PC-9 (cell line): ENCODE results near the gene AFF2.

Source experiments
- CTCF ChIP-seq: fragments of 200-600 bp; sonication (generic); conservative IDR thresholded peaks from 2 replicates; pipeline ENCODE4 v1.6.1; 2017; ENCODE audit warnings: mixed run types, antibody characterized with exemption, mild to moderate bottlenecking, moderate library complexity
- EZH2 ChIP-seq: fragments of 200-600 bp; sonication (generic); IDR thresholded peaks from 2 replicates; pipeline ENCODE4 v1.8.0; 2017; ENCODE audit warnings: antibody characterized with exemption, low read depth

GRCh38 chrX:148893395-148893794, 393.0 kb downstream of the AFF2 start:
- TF ChIP-seq CTCF (no peak), EZH2 (no peak)
